ENCODE data around the gene POLR1C. TPM values are rescaled to one million over a fixed set of nuclear protein-coding genes. Genes with fewer than 3 reads are reported as not detected.
A peak's percentile ranks its signal among the peaks of the same experiment; 100 is the strongest.
"Not testable (repeated sequence)": the region's sequence is repeated elsewhere in the genome, so short reads cannot be mapped to it uniquely, and the experiment has no call there.

Gene POLR1C
- total RNA-seq = 10 to 100 TPM; 14.1 to 24.8 (median 15.6) TPM
- 13.9 TPM for polyA plus RNA-seq
- long read RNA-seq, donor 1, partial matches to known transcripts = 1 of 11 reads
- long read RNA-seq, donor 1, other reads (novel, unspliced or antisense) = 7 of 11 reads
- long read RNA-seq, donor 2, partial matches to known transcripts = 0 of 1 reads
- long read RNA-seq, donor 2, other reads (novel, unspliced or antisense) = 0 of 1 reads
- long read RNA-seq, donor 3, transcript POLR1C-203 (9 exons, 1,355 nt) = major isoform, 7 of 18 reads
- long read RNA-seq, donor 3, partial matches to known transcripts = 2 of 18 reads
- long read RNA-seq, donor 3, other reads (novel, unspliced or antisense) = 5 of 18 reads
- long read RNA-seq, donor 4, partial matches to known transcripts = 0 of 6 reads
- long read RNA-seq, donor 4, other reads (novel, unspliced or antisense) = 1 of 6 reads

- Histone ChIP-seq H3K27me3 (ENCODE audit: control insufficient read depth, insufficient read depth) (no peaks in the 10 kb centered on the region), H3K4me1 (ENCODE audit: control insufficient read depth, insufficient read depth, low read length) (peaks cover 14% of the 10 kb centered on the region), H3K9me3 (ENCODE audit: control insufficient read depth, low read length) (no peaks in the 10 kb centered on the region), H3K4me3 (ENCODE audit: low read length) (peak within 1 kb of the TSS; percentile 84), H3K27ac (ENCODE audit: low read length) (peak within 1 kb of the TSS; percentile 89)
- ATAC-seq = peak; percentile 94 to 96
- DNase-seq = peak; percentile 97 to 99 (median 98)
- intact Hi-C loops (cut with DNase I) = no loop called here
- under 1% methylated on average over 57 of the region's 57 CpGs for WGBS
Observed at GRCh38 chr6:43516697-43517504, at the start of gene POLR1C, which contains the start of gene YIPF3. TSS of gene POLR1C (plus strand) at chr6:43517089. CDS start at chr6:43517110, 21 bp downstream. TSS of gene YIPF3 (minus strand) at chr6:43516926. CDS start at chr6:43516807, 119 bp downstream.

- H3K4me3 ChIP-seq (ENCODE audit: low read length); H3K27me3 ChIP-seq (ENCODE audit: control insufficient read depth, insufficient read depth); DNase-seq; H3K9me3 ChIP-seq (ENCODE audit: control insufficient read depth, low read length); H3K27ac ChIP-seq (ENCODE audit: low read length); intact Hi-C loops (cut with DNase I); H3K4me1 ChIP-seq (ENCODE audit: control insufficient read depth, insufficient read depth, low read length); ATAC-seq: not testable (repeated sequence)
- WGBS = 62% methylated on average over 5 of the region's 5 CpGs
Observed at GRCh38 chr6:43467265-43467664, 49.6 kb upstream of the POLR1C start.

GRCh38 chr6:43467752-43468151, 49.1 kb upstream of the POLR1C start:
- WGBS = 37% methylated on average over 4 of the region's 4 CpGs
- DNase-seq = no peak
- H3K27ac ChIP-seq (ENCODE audit: low read length) = no peak overlapping the region
- no peak overlapping the region for H3K4me3 ChIP-seq (ENCODE audit: low read length)
- intact Hi-C loops (cut with DNase I) = no loop called here
- H3K4me1 ChIP-seq (ENCODE audit: control insufficient read depth, insufficient read depth, low read length) = no peaks in the 10 kb centered on the region
- no peaks in the 10 kb centered on the region for H3K9me3 ChIP-seq (ENCODE audit: control insufficient read depth, low read length)
- no peaks in the 10 kb centered on the region for H3K27me3 ChIP-seq (ENCODE audit: control insufficient read depth, insufficient read depth)
- ATAC-seq = peak in 1 of 2 donors; percentile 21

GRCh38 chr6:43468240-43468639, 48.6 kb upstream of the POLR1C start:
- ATAC-seq (peak; percentile 23 to 60), DNase-seq (no peak)
- 50% methylated on average over 4 of the region's 4 CpGs for WGBS
- H3K4me1 ChIP-seq (ENCODE audit: control insufficient read depth, insufficient read depth, low read length) = no peaks in the 10 kb centered on the region
- no peaks in the 10 kb centered on the region for H3K9me3 ChIP-seq (ENCODE audit: control insufficient read depth, low read length)
- intact Hi-C loops (cut with DNase I) = no loop called here
- H3K27ac ChIP-seq (ENCODE audit: low read length) = no peak overlapping the region
- no peaks in the 10 kb centered on the region for H3K27me3 ChIP-seq (ENCODE audit: control insufficient read depth, insufficient read depth)
- no peak overlapping the region for H3K4me3 ChIP-seq (ENCODE audit: low read length)

- Histone ChIP-seq H3K4me1 (ENCODE audit: control insufficient read depth, insufficient read depth, low read length) (no peaks in the 10 kb centered on the region), H3K27ac (ENCODE audit: low read length) (no peak overlapping the region), H3K9me3 (ENCODE audit: control insufficient read depth, low read length) (no peaks in the 10 kb centered on the region), H3K4me3 (ENCODE audit: low read length) (no peak overlapping the region), H3K27me3 (ENCODE audit: control insufficient read depth, insufficient read depth) (no peaks in the 10 kb centered on the region)
- WGBS = 55% methylated on average over 13 of the region's 13 CpGs
- intact Hi-C loops (cut with DNase I) = no loop called here
- no peak for DNase-seq
- ATAC-seq = peak; percentile 73 to 79
Observed at GRCh38 chr6:43468748-43469681, 47.9 kb upstream of the POLR1C start.

GRCh38 chr6:43469947-43470346, 46.9 kb upstream of the POLR1C start:
- Histone ChIP-seq H3K4me1 (ENCODE audit: control insufficient read depth, insufficient read depth, low read length) (no peaks in the 10 kb centered on the region), H3K27ac (ENCODE audit: low read length) (no peak overlapping the region), H3K9me3 (ENCODE audit: control insufficient read depth, low read length) (no peaks in the 10 kb centered on the region), H3K27me3 (ENCODE audit: control insufficient read depth, insufficient read depth) (no peaks in the 10 kb centered on the region), H3K4me3 (ENCODE audit: low read length) (no peak overlapping the region)
- ATAC-seq = no peak
- 92% methylated on average over 7 of the region's 7 CpGs for WGBS
- no peak for DNase-seq
- intact Hi-C loops (cut with DNase I) = no loop called here

GRCh38 chr6:43471399-43471798, 45.5 kb upstream of the POLR1C start:
- H3K4me1 ChIP-seq (ENCODE audit: control insufficient read depth, insufficient read depth, low read length) = no peaks in the 10 kb centered on the region
- no peaks in the 10 kb centered on the region for H3K9me3 ChIP-seq (ENCODE audit: control insufficient read depth, low read length)
- DNase-seq (no peak), ATAC-seq (no peak)
- no peak overlapping the region for H3K4me3 ChIP-seq (ENCODE audit: low read length)
- no peaks in the 10 kb centered on the region for H3K27me3 ChIP-seq (ENCODE audit: control insufficient read depth, insufficient read depth)
- 79% methylated on average over 1 of the region's 1 CpG for WGBS
- intact Hi-C loops (cut with DNase I) = no loop called here
- H3K27ac ChIP-seq (ENCODE audit: low read length) = no peak overlapping the region

GRCh38 chr6:43472515-43472914, 44.4 kb upstream of the POLR1C start:
- no peaks in the 10 kb centered on the region for H3K27me3 ChIP-seq (ENCODE audit: control insufficient read depth, insufficient read depth)
- no peak for DNase-seq
- H3K27ac ChIP-seq (ENCODE audit: low read length) = no peak overlapping the region
- no peaks in the 10 kb centered on the region for H3K9me3 ChIP-seq (ENCODE audit: control insufficient read depth, low read length)
- no peak for ATAC-seq
- intact Hi-C loops (cut with DNase I) = no loop called here
- H3K4me1 ChIP-seq (ENCODE audit: control insufficient read depth, insufficient read depth, low read length) = no peaks in the 10 kb centered on the region
- WGBS = 97% methylated on average over 4 of the region's 4 CpGs
- H3K4me3 ChIP-seq (ENCODE audit: low read length) = no peak overlapping the region

GRCh38 chr6:43475516-43475915, 41.4 kb upstream of the POLR1C start:
- DNase-seq = no peak
- ATAC-seq = no peak
- no peaks in the 10 kb centered on the region for H3K27me3 ChIP-seq (ENCODE audit: control insufficient read depth, insufficient read depth)
- H3K27ac ChIP-seq (ENCODE audit: low read length) = no peak overlapping the region
- intact Hi-C loops (cut with DNase I) = no loop called here
- H3K4me3 ChIP-seq (ENCODE audit: low read length) = no peak overlapping the region
- 87% methylated on average over 6 of the region's 6 CpGs for WGBS
- H3K4me1 ChIP-seq (ENCODE audit: control insufficient read depth, insufficient read depth, low read length) = peaks cover 9% of the 10 kb centered on the region
- no peaks in the 10 kb centered on the region for H3K9me3 ChIP-seq (ENCODE audit: control insufficient read depth, low read length)

GRCh38 chr6:43476746-43477145, 40.1 kb upstream of the POLR1C start:
- Histone ChIP-seq H3K4me1 (ENCODE audit: control insufficient read depth, insufficient read depth, low read length) (peaks cover 9% of the 10 kb centered on the region), H3K27me3 (ENCODE audit: control insufficient read depth, insufficient read depth) (no peaks in the 10 kb centered on the region), H3K27ac (ENCODE audit: low read length) (peak overlapping the region; percentile 16), H3K4me3 (ENCODE audit: low read length) (peak overlapping the region; percentile 88), H3K9me3 (ENCODE audit: control insufficient read depth, low read length) (no peaks in the 10 kb centered on the region)
- no peak for DNase-seq
- WGBS = 30% methylated on average over 2 of the region's 2 CpGs
- intact Hi-C loops (cut with DNase I) = no loop called here
- no peak for ATAC-seq
